K562 (cell line): ENCODE measurements around the gene WTAP. TPM values are rescaled to one million over a fixed set of nuclear protein-coding genes. Genes with fewer than 3 reads are reported as not detected.

ENCODE experiments used
- DACH1 ChIP-seq: fragments of 450-650 bp; IDR thresholded peaks from 2 replicates; pipeline ENCODE4 v1.6.1; 2018; ENCODE audit not compliant: partially characterized antibody
- DPF2 ChIP-seq: fragments of 450-650 bp; IDR thresholded peaks from 2 replicates; pipeline ENCODE4 v1.6.1; 2016
- ELK3 ChIP-seq: fragments of 450-650 bp; formaldehyde crosslinking; IDR thresholded peaks from 2 replicates; pipeline ENCODE4 v1.4.0; 2020; ENCODE audit warnings: mild to moderate bottlenecking
- EZH2 ChIP-seq: IDR thresholded peaks from 2 replicates; pipeline ENCODE4 v1.6.1; 2012; ENCODE audit warnings: low read depth, mild to moderate bottlenecking, inconsistent platforms, low read length, borderline replicate concordance
- MTA2 ChIP-seq: fragments of 450-650 bp; IDR thresholded peaks from 2 replicates; pipeline ENCODE4 v1.6.1; 2016; ENCODE audit warnings: low read depth
- RNF2 ChIP-seq: sonication (generic); IDR thresholded peaks from 2 replicates; pipeline ENCODE4 v1.6.1; 2016
- STAT5A ChIP-seq: IDR thresholded peaks from 2 replicates; pipeline ENCODE4 v1.6.1; 2012; ENCODE audit warnings: low read length, inconsistent platforms, borderline replicate concordance
- ZC3H4 ChIP-seq: sonication (generic); formaldehyde crosslinking; IDR thresholded peaks from 2 replicates; pipeline ENCODE4 v1.9.0; 2021; ENCODE audit warnings: missing genetic modification reagents, borderline replicate concordance
- polyA plus RNA-seq, 8 experiments: library from polyadenylated mRNA; depleted of rRNA in 4 of 8; stranded (reverse) in 5 of 8; unstranded in 3 of 8; fragments of >200 nt; fragmentation: Nextera tagmentation in 2 of 8; fragmentation: Illumina TruSeq in 1 of 8; extraction: Ambion mirVana in 2 of 8; extraction: Trizol in 1 of 8; gene quantifications; 2 replicates each; pipeline versions ENCODE4 v1.2.1 to v1.2.3, GENCODE V29; 2011 to 2014; ENCODE audit warnings: inconsistent platforms in 1 of 8, missing spikeins in 1 of 8
- total RNA-seq, 7 experiments: library from RNA; depleted of rRNA in 6 of 7; stranded (reverse); fragments of >200 nt in 6 of 7; fragmentation: Illumina TruSeq in 2 of 7; extraction: Trizol in 2 of 7; gene quantifications; 2 replicates each; pipeline versions ENCODE4 v1.2.1 to v1.2.3, GENCODE V29; 2011 to 2021; ENCODE audit warnings: low replicate concordance in 1 of 7
- TF ChIP-seq, protein P1 (sequence below): sonication (generic); formaldehyde crosslinking; IDR thresholded peaks from 2 replicates; pipeline ENCODE4 v1.5.0; 2020; ENCODE audit warnings: missing genetic modification reagents

WTAP gene
- total and polyA plus RNA-seq, 9 of the 15 experiments (the other 6 are each of a cell fraction or from before 2014, with no cell fraction given), result 52.4 to 156 (median 110) TPM

GRCh38 chr6:159789377-159790148, 62.3 kb downstream of the WTAP start, which contains the start of gene TCP1 (continued):
- TF ChIP-seq, protein P1, sequence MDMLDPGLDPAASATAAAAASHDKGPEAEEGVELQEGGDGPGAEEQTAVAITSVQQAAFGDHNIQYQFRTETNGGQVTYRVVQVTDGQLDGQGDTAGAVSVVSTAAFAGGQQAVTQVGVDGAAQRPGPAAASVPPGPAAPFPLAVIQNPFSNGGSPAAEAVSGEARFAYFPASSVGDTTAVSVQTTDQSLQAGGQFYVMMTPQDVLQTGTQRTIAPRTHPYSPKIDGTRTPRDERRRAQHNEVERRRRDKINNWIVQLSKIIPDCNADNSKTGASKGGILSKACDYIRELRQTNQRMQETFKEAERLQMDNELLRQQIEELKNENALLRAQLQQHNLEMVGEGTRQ, result no peak
- no peak; the same call in none of the 2 replicates for TF ChIP-seq DPF2
- TF ChIP-seq RNF2, result peak; percentile 47; the same call in 1 of the 2 replicates
- no peak for TF ChIP-seq ZC3H4 (CRISPR knock-in tag)
- no peak for TF ChIP-seq EZH2
- TF ChIP-seq DACH1, result no peak
- peak; percentile 85; the same call in 1 of the 2 replicates for TF ChIP-seq ELK3 (CRISPR knock-in tag)
- peak; percentile 49; the same call in 1 of the 2 replicates for TF ChIP-seq STAT5A
- TF ChIP-seq MTA2, result no peak
